NOMO-1 (cell line): ENCODE results near the gene PRODH2.
"Not testable (repeated sequence)": the region's sequence is repeated elsewhere in the genome, so short reads cannot be mapped to it uniquely, and the experiment has no call there.

Experiments
- DNase-seq, 2 experiments: peaks; one replicate each; lab custom pipeline; 2025; ENCODE audit not compliant: unreplicated experiment in 2 of 2; lab: John Stamatoyannopoulos, UW

Gene PRODH2

DNA sequence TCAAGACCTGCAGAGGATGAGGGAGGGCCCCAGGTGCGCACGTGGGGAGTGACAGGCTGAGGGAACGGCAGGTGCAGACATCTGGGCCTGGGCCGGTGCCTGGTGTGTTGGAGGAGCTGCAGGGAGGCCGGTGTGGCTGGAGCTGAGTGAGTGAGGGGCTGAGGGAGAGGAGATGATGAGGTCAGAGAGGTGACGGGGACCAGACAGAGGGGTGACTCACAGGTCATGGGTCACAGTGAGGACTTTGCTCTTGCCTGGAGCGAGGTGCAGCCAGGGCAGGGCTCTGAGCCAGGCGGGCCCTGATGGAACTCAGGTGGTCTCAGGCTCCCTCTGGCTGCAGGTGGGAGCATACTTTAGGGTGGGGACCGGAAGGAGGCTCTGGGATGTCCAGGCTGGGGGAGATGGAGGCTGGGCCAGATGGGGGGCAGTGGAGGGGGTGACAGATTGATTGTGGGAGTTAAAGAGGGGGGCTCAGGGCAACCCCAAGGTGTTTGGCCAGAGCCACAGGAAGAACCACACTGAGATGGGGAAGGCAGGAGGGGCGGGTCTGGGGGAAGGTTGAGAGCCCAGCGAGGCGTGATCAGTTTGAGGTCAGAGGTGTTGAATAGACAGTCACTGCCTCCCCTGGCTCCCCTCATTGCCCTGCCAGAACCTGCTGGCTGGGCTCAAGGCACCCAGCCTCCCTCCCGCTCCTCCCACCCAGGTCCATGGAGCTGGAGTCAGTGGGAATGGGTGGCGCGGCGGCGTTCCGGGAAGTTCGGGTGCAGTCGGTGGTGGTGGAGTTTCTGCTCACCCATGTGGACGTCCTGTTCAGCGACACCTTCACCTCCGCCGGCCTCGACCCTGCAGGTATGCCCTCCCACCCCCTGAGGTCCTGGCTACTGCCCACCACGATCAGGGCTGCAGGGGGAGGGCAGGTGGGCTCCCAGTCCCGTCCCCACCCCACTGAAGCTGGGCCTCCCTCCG, 28.9 kb downstream of the PRODH2 start:
- no peak for DNase-seq

DNA sequence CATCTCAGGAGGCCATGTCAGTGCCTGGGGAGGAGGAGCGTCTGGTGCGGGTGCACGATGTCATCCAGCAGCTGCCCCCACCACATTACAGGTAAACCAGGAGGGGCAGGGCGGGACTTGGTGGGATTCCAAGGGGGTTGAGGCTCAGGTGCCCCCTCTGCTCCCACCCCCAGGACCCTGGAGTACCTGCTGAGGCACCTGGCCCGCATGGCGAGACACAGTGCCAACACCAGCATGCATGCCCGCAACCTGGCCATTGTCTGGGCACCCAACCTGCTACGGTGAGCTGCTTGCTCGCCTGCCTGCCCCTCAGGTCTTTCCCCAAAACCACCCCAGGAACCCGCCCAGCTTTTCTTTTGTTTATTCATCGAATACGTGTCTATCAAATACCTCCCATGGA, 30.1 kb downstream of the PRODH2 start:
- DNase-seq = no peak

DNA sequence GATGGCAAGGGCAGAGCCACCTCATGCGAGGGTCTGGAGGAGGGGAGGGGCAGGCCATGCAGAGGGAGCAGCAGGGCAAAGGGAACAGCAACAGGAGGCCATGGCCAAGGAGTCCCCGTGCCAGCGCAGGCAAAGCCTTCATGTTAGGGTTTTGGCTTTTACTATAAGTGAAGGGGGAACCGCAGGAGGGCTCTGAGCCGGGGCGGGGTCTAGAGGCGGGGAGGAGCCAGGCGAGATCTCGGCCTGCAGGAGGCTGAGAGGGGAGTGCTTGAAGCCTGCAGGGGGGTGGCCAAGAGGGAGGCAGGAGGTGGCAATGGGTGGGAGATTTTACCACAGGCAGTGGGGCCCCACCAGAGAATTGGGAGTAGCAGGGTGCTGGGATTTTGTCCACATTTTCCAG, 31.0 kb downstream of the PRODH2 start:
- DNase-seq = no peak

DNA sequence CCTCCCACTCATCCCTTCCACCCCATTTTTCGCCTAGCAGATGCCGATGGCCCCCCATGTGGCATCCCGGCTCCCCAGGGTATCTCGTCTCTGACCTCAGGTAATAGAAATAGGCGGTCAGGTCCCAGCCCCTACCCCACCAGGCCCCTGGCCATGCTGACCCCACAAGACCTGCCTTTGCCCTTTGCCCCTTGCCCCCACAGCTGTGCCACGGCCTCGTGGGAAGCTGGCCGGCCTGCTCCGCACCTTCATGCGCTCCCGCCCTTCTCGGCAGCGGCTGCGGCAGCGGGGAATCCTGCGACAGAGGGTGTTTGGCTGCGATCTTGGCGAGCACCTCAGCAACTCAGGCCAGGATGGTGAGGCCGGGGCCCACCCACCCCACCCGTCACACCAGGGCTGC, 31.9 kb downstream of the PRODH2 start:
- DNase-seq = no peak

DNA sequence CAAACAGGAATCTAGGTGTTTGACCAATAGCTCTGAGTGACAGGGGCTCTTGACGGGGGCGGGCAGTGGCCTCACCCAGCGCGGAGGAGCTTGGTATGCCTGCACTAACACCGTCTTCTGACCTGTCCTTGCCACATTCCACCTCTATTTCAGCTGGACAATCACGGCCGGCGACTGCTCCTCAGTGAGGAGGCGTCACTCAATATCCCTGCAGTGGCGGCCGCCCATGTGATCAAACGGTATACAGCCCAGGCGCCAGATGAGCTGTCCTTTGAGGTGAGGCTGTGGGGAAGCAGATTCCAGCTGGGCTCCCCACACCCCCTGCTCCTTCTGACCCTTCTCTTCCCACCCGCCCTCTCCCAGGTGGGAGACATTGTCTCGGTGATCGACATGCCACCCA, 32.6 kb downstream of the PRODH2 start:
- DNase-seq = no peak

DNA sequence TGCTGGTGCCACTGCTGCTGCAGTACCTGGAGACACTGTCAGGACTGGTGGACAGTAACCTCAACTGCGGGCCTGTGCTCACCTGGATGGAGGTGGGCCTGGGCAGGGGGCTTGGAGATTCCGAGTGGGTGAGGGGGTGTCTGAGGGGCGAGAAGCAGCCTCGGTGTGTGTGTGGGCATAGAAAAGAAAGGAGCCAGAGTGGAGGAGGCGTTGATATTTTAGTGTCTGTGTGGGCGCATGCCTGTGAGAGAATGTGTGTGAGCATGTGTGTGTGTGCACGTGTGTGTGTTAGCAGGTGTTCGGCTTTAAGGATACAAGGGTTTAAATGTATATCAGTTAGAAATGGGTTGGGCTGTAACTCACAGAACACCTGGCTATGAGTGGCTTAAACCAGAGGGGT, 33.6 kb downstream of the PRODH2 start:
- DNase-seq = no peak

DNA sequence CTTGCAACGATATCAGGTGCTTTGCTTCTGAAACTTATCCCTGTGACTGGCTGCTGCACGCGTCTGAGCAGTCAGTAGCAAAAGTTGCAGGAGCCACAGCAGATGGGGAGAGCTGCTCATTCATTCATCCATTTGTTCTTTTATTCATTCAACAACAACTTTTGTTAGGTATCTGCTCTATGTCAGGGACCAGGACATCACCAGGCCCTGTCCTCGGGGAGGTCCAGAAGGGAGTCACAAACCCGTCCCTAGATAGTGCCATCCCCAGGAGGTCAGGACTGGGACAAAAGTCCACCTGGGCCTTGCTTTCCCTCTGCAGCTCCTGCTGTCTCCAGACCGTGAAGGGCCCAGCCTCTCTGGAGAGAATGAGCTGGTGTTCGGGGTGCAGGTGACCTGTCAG, 34.7 kb downstream of the PRODH2 start:
- no peak for DNase-seq

DNA sequence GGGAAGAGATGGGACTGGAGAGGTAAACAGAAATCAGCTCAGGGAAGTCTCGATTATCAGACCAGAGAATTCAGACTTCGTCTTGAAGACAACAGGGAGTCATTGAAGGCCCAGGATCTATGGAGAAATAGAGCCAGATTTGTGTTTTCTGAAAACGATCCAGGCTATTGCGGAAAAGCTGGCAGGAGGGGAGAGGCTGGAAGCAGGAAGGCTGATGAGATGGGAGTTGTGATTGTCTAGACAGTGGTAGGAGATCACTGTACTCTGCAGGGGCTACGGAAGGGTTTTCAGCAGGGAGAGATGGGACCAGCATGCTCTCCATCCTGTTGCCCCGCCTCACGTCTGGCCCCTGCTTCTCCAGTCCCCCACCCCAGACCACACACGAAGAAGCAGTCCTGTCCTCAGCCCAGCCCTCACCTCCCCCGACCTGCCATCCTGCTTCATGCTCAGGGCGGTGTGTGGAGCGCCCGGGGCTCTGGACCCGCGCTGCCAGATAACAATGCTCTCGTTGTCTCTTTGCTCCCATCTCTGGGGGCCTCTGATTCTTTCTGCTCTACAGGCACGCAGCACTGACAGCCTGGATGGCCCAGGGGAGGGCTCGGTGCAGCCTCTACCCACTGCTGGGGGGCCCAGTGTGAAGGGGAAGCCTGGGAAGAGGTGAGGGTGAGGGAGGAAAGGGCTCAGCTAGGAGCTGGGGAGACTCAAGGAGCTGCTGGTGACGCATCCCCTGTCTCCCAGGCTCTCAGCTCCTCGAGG, 35.4 kb downstream of the PRODH2 start:
- no peak for DNase-seq

DNA sequence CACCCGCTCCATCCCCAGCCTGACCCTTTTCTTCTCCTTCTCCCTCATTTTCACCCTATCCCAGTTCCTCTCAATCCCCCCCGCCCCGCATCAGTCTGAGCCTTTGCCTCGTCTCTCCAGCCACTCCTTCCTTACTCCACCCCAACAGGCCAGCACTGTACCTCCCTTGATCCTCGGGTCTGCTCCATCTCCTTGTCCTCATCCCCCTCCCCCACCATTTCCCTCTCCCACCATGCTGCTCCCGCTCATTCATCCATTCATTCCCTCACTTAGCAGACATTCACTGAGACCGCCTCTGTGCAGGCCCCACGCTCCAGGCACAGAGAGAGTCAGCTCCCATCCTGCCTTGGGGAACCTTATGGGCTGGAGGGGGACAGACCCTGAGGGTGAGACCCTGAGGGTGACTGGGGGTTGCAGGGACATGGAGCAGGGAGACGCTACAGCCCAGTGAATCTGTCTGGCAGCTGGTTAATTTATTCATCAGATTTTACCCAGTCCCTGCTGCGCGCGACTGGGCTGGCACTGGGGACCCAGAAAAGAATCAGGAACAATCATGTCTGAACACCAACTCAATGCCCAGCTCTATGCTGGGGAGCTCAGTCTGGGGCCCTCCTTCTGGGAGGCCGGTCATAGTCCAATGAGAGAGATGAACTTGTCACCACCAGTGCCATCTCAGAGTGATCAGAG, 36.4 kb downstream of the PRODH2 start:
- no peak for DNase-seq

DNA sequence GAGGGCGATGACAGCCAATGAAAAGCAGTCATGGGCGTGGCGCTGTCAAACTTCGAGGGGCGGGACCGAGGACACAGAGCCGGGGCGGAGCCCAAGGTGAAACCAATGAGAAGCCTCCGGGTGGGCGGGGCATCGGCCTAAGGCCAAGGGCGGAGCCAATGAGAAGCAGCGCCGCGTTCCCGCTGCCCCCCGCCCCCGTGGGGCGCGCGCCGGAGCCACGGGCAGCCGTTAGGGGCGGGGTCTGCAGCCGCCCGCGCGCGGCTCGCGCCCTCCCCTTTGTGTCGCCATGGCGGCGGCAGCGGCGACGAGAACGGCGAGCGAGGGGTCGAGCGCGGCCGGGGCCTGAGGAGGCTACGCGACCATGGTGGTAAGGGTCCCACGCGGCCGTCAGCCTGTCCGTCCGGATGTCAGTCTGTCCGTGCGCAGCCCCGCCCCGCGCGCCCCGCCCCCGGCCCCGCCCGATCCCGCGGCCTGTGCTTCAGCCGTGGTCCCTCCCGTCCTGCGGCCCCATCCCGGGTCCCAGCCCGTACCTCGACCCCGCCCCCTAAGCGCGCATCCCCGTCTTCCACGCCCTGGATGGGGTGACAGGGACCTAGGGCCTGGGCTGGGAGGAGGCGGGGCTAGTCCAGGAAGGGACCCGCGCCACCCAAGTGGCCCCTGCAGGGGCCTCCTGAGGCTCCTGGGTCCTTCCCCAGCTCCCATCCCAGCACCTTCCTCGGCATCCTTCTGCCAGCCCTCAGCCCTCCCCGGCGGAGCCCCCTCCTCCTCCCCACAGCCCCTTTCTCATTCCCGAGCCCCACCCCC, 37.1 kb downstream of the PRODH2 start, which contains the start of gene ARHGAP33:
TSS of gene ARHGAP33 (plus strand) at position 267 of the 804 bp plus-strand sequence. CDS start at position 362, 95 bp downstream.
- DNase-seq = peak; percentile 98

DNA sequence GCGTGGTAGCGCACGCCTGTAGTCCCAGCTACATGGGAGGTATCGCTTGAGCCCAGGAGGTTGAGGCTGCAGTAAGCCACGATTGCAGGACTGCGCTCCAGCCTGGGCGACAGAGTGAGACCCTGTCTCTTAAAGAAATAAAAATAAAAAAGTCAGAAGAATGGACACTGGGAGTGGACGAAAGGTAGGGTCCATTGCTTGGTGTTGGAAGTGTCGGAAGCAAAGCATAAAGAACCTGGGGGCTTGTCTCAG, 37.7 kb downstream of the PRODH2 start:
- no peak for DNase-seq

DNA sequence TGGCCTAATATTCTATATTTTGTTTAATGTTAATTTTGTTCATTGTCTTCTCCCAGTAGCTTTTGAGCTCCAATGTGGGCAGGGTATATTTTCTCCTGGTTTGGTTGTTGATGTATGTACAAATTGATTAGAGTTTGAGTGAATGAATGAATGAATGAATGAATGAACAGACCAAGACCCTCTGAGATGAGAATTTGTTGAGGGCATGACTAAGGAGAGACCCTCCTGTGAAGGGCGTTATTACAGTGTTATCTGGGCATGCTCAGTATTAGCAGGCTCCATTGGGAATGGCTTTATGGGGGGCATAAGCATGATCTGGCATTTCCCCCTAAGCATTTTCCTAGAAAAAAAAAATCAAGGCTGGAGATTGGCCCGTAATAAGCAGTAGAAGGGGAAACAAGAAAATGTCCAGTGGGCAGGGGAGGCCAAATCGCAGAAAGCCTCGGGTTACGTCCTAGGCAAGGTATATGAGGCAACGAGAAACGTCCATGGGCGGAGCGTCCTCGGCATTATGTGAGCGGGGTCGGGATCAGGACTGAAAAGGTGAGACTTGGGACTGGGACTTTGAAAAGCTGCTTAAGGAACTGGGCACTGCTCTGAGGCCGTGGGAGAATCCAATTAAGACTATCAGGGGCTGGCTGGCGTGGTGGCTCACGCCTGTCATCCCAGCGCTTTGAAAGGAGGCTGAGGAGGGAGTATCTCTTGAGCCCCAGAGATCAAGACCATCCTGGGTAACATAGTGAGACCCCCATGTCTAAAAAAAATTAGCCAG, 38.2 kb downstream of the PRODH2 start:
- DNase-seq = no peak

DNA sequence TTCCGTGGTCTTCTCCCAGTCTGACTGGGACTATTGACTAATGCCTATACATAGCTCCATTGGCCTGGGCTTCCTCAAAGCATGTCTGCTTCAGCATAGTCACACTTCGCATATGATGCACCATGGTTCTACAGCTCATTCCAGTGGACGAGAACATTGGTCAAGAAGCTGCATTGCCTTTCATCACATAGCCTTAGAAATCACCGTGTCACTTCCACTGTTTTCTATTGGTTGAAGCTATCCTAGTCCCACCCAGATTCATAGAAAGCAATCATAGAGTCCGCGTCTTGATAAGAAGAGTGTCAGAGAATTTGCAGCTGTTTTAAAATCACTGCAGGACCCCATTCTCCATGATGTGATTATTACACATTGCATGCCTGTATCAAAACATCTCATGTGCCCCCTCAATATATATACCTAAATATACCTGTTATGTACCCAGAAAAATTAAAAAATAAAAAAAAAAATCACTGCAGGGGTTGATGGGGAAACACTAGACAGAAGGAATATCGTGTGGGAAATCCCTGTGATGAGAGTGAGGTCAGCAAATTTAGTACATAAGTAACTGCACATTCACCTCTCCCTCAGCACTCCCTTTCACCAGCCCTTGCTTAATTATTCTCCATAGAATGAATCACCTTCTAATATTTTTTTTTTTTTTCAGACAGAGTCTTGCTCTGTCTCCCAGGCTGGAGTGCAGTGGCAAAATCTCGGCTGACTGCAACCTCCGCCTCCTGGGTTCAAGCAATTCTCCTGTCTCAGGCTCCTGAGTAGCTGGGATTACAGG, 39.4 kb downstream of the PRODH2 start:
- DNase-seq = no peak

DNA sequence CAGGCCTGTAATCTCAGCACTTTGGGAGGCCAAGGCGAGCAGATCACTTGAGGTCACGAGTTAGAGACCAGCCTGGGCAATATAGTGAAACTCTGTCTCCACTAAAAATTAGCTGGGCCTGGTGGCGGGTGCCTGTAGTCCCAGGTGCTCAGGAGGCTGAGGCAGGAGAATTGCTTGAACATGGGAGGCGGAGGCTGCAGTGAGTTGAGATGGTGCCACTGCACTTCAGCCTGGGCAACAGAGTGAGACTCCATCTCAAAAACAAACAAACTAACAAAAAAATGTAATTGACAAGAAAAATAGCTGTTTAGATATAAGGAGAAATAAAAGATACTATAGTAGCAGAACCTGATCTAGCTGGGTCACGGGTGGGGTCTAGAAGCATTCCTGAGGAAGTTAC, 40.3 kb downstream of the PRODH2 start:
- DNase-seq = not testable (repeated sequence)

DNA sequence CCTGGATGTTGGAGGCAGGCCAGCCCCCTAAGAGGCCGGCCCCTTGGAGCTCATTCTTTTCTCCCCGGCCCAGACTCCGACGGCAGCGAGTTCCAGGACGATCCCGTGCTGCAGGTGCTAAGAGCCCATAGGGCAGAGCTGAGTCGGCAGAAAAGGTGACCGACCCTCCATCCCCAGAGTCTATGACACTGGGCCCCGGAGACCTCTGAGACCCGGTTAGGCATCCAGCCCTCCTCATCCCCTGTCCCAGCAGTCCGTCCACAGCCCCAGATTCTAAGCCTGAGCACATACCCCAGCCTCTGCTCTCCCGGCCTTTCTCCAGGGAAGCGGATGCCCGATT, 44.6 kb downstream of the PRODH2 start:
- DNase-seq = no peak

DNA sequence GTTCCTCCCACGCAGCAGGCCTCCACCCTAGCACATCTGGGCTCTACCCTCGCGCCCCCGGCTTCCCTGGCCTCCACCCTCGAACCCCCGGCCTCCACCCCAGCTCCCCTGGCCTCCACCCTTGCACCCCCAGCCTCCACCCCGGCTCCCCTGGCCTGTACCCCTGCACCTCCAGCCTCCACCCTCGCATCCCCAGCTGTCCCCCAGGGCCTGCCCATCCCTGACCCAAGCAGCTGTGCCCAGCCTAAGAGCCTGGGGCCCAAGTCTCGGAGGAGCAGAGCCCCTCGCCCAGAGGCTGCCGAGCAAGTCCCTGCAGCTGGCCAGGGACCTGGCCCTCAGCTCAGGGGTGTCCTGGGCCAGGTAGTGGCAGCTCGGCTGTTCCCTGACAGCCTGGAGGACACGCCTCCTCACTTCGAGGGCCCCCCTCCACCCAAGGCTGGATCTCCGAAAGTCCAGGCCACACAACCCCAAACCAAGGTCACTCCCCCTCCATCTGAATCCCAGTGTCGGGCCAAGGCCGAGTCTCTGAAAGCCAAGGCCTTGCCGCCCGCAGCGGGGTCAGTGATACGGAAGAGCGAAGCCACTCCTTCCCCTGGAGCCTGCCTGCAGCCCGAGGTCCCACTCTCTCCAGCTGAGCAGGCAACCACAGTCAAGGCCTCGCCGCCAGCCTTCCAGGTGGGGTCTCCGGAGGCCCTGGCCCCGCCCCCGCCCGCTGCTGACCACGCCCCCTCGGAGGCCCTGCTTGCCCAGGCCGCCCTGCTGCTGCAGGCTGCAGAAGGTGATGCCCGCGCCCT, 45.2 kb downstream of the PRODH2 start:
- no peak for DNase-seq

DNA sequence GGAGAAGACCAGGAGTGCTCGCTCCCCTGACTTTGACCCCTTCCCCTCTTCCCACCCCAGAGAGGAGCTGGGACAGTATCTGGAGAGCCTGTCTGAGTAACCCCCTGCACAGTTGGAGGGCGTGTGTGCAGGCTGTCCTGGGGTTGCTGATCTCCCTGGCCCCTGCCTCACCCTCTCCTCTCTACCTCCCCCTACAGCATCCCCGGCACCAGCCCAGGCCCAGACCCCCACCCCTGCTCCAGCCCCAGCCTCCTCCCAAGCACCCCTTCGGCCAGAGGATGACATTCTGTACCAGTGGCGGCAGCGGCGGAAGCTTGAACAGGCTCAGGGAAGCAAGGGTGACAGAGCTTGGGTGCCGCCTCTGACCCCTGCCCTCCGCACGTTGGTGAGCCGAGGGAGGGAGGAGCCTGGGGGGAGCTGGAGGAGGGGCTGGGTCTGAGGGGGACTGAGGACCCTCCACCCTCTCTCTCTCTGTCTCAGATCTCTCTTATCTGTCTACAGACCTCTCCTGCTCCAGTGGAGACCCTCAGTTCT, 46.0 kb downstream of the PRODH2 start:
- no peak for DNase-seq
